DMS53 treated with DMSO at 0.1 percent for 48 hours (cell line): Measurements from ENCODE around the gene FAM229B.

Experiments used
- DNase-seq: peaks from one replicate; lab custom pipeline; 2025; ENCODE audit not compliant: unreplicated experiment; lab: John Stamatoyannopoulos, UW

FAM229B gene

GRCh38 chr6:112139052-112139451, 51.7 kb downstream of the FAM229B start:
- no peak for DNase-seq

DNA sequence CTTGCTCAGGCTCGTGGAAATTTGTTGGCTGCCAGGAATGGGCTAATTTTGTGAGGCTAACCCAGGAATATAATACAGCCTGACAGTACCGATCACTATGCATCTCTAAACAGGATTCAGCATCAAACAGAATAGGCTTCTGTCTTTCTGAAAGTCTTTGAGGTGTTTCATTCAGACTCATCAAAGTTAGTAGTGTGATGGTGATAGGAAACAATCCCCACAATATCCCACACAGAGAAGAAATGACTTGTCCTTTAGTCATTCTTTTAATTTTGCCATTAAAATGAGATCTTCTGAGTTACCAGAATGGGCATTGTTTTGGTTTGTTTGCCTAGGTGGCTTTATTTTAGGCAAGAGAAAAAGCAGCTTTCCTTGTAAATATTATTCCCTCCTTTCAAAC, 54.3 kb downstream of the FAM229B start:
- no peak for DNase-seq

GRCh38 chr6:112144145-112144926, 56.9 kb downstream of the FAM229B start:
- peak; percentile 54 for DNase-seq

- peak; percentile 34 for DNase-seq
Measured at GRCh38 chr6:112145080-112145573, 57.7 kb downstream of the FAM229B start.

- no peak for DNase-seq
Measured at GRCh38 chr6:112148103-112148502, 60.7 kb downstream of the FAM229B start.

DNA sequence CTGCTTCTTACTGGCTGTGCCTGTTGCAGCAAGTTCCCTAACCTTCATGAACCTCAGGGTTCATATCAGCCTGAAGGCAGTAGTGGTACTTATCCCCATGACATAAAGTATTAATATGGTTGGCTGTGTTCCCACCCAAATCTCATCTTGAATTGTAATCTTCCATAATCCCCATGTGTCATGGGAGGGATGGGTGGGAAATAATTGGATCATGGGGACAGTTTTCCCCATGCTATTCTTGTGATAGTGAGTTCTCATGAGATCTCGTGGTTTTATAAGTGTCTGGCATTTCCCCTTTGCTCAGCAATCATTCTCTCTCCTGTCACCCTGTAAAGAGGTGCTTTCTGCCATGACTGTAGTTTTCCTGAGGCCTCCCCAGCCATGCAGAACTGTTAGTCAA, 61.8 kb downstream of the FAM229B start:
- DNase-seq, result no peak

DNA sequence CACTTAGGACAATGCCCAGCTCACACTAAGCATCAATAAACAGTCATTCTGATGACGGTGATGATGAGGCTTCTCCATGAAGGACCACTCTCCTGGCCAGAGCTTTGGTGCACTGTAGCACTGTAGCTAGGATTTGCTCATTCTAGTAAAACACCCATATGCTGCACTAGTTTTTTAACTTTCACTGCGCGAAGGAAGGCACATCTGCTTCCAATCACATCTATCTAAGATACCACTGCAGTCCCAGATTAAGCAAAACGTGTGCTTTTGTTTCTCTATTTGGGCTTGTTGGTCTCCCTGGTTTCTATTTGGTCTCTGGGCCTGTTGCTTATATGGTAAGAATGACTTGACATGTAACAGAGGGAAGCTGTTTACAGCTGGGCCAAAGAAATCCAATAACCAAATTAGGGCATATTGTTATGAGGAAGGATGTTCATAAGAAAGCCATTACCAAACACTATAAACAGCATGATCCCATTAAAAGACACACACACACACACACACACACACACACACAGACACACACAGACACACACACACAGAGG, 62.4 kb downstream of the FAM229B start:
- no peak for DNase-seq

GRCh38 chr6:112150363-112150762, 63.0 kb downstream of the FAM229B start:
- peak; percentile 40 for DNase-seq
